Measurements from ENCODE around the gene TTC12.
A peak's percentile ranks its signal among the peaks of the same experiment; 100 is the strongest.

The TTC12 gene, protein sequence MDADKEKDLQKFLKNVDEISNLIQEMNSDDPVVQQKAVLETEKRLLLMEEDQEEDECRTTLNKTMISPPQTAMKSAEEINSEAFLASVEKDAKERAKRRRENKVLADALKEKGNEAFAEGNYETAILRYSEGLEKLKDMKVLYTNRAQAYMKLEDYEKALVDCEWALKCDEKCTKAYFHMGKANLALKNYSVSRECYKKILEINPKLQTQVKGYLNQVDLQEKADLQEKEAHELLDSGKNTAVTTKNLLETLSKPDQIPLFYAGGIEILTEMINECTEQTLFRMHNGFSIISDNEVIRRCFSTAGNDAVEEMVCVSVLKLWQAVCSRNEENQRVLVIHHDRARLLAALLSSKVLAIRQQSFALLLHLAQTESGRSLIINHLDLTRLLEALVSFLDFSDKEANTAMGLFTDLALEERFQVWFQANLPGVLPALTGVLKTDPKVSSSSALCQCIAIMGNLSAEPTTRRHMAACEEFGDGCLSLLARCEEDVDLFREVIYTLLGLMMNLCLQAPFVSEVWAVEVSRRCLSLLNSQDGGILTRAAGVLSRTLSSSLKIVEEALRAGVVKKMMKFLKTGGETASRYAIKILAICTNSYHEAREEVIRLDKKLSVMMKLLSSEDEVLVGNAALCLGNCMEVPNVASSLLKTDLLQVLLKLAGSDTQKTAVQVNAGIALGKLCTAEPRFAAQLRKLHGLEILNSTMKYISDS

DNA sequence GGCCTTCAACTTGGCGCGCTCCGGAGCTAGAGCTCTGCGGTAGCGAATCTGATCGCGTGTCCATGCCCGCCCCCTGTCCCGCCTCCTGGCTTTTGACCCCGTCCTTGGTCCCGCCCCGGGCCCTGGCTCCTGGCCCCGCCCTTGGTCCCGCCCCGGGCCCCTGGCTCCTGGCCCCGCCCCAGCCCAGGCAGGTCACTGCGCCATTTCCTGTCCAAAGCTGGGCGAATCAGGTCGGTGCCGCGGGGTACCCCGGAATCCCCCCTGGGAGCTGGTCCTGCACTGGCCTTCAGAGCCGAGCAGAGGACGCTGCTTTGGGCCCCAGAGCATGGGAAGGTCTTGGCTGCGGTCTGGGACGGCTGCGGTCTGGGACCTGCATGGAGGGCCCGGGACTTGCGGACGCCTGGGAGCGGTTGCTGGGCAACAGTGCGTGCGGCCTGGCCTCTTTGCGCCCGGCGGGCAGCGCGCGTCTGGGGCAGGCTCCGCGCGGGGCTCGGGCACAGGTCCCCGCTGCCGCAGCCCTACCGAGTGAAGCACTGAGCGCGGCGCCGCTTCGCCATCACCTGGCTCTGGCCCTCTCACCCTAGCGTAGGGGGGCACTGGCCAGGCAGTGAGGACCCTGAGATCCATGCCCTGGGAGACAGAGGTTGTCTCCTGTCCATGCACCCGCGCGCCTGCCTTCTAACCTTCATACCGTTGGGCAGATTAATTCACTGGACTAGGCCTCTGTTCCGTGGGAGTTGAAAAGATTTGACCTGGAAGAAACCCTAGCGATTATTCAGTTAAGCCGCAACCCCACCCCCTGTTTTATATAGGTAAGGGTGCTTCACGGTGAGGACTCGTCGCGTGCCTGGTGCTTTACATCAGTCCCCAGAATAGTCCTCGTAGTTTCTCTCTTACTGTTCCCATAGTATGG is at the start of gene TTC12:
TTC12 (plus strand) TSS at position 195 of the 913 bp plus-strand sequence. CDS start 1,675 bp downstream, outside the sequence.
- peak; percentile 73 for DNase-seq (ENCODE audit: low read depth)

DNA sequence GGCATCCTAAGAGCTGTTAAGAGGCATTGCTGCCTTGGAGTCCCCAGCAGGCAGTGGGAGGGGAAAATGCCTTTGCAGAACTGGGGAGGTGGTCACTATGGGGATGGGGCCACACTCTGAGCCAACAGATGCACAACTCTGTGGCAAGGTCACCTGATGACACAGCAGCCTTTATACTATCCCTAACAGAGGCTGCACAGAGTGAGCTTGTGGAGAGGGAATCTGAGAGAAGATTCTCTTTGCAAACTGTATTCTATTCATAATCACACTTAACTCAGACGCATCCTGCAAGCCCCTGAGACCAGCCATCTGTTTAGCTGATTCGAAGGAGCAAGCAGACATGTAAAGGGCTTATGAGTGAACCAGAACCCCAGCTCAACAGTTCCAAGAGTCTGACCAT is 49.0 kb upstream of the TTC12 start:
- DNase-seq (ENCODE audit: low read depth): no peak

DNA sequence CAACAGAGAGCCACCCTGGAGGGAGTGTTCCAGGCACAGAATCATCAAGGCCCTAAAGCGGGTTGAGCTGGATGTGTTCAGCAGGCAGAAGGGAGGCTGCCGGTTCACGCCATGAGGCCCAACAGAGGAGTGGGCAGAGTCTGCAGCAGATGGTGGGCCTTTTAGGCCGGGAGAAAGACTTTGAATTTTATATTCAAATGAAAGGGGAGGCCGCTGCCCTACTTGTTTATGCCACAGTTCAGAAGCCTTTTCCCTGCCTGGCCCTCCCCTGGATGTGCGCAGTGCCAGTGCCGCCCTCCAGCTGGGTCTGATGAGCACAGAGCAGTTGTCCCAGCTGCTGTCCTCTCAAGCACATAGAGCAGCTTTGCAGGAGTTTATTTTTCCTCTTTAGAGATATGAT is 46.9 kb upstream of the TTC12 start:
- DNase-seq (ENCODE audit: low read depth): no peak

DNA sequence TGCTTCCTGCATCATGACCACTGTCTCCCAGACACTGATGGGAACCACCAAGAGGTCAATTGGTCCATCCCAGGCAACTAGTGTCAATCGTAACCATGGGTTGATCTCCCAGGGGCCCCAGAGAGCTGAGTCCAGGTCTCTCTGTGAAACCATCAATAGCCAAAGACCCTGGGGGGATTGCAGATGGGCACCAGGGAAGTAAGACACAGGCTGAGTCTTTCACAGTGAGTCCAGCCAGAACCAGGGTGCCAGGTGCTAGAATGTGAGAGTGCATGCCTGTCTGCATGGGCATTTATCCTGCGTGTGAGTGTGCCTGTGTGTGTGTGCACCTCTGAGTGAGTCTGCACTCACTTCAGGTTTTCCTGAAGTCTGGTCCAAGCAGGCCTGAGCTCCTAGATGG is 45.3 kb upstream of the TTC12 start:
- DNase-seq (ENCODE audit: low read depth): no peak

DNA sequence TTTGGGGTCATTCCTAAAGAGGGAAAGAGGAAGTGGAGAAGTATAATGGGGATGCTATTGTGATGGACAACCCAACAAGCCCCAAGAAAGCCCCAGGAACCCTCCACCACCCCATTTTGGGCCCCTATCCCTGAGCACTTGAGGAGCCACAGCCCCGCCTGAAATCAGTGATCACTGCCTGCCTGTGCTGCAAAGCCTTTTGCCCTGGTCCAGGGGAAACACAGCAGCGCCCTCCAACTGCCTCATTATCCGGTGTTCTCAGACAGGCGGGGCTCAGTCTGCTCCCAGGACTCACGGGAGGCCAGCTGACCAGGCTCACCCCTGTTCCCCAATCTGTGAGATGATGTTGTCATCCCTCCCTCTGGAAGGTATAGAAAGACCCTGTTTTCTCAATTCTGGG is 44.7 kb upstream of the TTC12 start:
- DNase-seq (ENCODE audit: low read depth): no peak

DNA sequence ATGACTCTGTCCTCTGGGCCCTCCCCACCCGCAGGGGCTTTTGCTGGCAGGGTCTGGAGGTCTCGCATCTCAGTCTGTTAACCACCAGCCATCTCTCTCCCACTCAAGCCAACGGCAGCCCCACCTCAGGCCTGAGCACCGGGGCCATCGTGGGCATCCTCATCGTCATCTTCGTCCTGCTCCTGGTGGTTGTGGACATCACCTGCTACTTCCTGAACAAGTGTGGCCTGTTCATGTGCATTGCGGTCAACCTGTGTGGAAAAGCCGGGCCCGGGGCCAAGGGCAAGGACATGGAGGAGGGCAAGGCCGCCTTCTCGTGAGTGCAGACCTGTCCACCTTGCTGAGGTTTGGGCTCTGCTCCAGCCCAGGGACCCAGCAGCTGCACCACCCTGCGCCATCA is 44.3 kb upstream of the TTC12 start:
- no peak for DNase-seq (ENCODE audit: low read depth)

DNA sequence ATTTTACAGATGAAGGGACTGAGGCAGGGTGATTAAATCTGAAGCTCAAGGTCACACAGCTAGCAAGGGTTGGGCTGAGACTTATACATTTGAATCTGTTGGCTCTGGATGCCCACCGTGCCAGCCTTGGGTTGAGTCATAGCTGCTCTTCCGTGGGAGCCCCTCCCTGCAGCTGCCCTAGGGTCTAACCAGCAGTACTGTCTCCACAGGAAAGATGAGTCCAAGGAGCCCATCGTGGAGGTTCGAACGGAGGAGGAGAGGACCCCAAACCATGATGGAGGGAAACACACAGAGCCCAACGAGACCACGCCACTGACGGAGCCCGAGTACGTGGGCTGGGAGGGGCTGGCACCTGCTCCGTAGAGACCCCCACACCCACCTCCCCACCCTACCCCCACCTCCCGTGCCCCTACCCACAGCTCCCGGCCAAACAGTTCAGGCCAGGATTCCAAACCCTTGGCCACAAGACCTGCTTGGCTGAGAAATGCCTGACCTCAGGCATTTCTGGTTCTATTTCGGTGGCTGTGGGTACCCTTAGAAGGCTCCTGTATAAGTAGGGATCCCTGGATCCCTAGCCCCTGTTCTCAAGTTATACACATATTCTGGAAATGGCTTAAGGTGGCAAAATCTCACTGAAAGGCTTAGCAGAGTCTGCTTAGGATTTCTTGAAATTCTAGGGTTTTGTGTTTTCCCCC is 42.7 kb upstream of the TTC12 start:
- no peak for DNase-seq (ENCODE audit: low read depth)

DNA sequence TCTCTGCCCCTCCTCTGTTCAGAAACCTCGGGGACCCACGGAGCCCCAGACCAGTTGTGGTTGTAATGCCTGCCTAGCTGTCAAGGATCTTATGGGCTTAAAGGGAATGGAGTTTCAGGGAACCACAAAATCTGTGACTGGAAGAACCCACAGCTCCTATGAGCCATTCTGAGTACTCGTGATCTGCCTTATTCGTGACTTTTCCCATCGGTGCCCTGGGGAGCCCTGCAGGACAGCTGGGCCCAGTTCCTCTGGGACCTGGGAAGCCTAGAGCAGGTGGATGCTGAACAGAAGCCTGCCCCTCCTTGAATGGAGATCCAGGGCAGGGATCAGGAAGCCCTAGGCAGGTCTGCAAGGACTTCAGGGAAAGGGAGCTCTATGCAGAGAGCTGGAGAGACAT is 42.1 kb upstream of the TTC12 start:
- DNase-seq (ENCODE audit: low read depth): no peak

DNA sequence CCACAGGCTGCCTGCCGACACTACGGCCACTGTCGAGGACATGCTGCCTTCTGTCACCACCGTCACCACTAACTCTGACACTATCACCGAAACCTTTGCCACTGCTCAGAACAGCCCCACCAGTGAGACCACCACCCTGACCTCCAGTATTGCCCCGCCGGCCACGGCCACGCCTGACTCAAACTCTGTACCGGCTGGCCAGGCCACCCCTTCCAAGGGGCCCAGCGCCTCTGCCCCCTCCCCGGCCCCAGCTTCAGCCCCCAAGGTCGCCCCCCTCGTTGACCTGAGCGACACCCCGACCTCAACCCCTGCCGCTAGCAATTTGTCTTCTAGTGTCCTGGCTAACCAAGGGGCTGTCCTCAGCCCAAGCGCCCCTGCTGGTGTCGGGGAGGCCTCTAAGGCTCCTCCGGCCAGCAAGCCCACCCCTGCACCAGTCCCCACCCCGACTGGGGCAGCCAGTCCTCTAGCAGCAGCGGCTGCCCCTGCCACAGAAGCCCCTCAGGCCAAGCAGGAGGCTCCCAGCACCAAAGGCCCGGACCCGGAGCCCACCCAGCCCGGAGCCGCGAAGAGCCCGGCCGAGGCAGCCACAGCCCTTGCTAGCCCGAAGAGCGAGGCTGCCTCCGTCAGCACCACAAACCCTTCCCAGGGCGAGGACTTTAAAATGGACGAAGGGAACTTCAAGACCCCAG is 41.3 kb upstream of the TTC12 start:
- no peak for DNase-seq (ENCODE audit: low read depth)

DNA sequence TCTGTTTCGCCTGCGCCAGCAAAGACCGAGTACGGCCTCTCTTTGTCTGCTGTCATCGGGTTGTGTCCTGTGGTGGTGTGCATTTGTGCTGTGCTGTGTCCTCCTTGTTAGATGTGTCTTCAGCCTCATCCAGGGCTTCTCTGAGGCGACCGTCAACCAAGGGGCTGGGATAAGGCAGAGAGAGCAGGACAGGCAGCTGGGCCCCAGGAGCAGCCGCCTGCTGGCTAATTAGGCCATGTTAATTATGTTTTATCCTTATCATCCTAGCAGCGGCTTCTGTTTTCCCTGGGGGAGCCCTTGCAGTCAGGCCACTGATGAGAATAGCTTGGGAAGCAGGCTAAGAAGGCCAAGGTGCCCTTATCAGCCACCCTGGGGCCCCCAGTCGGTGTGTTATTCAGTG is 40.7 kb upstream of the TTC12 start:
- DNase-seq (ENCODE audit: low read depth): no peak

DNA sequence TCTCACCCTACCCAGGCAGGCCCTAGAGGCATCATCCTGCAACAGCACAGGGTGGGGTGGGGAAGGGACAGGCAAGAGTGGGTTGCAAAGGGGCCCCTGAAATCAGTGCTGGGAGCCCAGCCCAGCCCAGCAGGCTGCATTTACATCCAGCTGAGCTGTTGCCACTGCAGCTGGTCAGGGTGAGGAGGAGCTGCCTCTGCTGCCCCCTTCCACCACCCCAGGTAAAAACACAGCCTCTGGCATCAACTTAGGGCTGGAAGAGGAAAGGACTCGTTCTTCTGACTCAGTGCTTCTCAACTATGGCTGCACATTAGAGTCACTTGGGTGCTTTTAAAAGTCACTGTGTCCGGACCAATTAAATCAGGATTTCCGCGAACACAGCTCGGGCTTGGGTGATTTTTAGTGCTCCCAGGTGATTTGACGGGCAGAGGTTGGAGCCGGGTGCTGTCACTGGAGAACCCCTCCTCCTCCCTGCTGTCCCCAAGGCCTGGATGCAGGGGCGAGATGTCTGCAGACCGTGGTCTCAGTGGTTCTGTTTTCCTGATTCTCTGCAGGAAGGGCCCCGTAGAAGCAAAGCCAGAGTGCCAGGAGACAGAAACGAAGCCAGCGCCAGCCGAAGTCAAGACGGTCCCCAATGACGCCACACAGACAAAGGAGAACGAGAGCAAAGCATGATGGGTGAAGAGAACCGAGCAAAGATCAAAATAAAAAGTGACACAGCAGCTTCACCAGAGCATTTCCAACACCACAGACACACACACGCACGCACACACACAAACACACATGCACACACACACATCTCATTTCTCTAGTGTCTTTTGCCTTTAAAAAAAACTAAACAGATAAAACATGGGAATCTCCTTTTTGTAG is 39.4 kb upstream of the TTC12 start:
- DNase-seq (ENCODE audit: low read depth): no peak

DNA sequence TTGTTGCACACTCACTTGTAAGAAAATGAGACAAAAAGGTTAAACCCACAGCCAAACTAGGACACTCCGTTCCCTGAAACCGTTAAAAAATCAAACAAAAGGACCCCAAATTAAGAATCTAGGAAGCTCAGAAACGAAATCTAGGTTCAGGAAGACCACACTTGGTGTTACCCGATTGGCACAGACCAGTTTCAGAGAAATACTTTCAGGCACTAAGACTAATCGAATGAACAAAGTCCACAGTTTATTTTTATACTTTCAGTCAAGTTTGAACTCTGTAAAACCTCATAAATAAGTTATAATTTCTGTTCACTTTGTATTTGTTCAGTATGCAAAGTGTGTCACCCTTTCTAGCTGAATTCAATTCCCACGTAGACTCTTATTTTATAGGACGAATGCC is 38.8 kb upstream of the TTC12 start:
- DNase-seq (ENCODE audit: low read depth): no peak

DNA sequence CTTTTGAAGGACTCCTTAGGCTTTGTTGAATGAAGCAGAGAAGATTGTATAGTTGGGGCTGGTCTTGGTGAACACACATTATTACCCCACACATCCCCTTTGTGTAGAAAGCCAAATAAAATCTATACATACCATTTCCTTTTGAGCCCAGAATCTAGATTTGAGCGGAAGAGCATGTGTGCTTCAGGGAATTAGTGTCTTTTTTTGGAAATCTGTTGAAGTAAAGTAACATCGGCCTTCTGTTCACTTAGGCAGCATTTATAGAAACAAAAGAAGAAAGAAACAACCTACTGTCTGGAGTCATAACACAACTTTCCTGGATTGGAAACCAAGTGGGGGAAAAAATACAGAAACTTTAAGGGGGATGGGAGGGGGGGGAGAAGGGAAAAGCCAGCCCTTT is 37.9 kb upstream of the TTC12 start:
- DNase-seq (ENCODE audit: low read depth): no peak

DNA sequence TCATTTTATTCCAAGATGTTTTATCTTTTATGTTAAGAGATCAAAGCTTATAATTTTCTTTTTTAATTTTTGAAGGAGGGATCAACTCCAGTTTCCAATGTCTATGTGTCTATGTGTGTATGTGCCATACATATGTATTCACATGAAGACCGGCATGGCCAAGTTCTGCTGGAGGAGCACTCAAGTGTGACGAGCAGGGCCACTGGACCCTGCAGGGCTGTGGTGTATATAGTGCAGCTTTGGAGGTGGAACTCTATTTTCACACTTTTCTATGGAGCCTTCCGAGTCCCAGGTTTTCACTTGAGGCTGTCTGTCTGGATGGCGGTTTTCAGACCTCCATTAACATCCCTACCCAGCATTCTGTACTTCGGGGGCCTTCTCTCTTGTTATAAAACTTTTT is 36.5 kb upstream of the TTC12 start:
- DNase-seq (ENCODE audit: low read depth): no peak

DNA sequence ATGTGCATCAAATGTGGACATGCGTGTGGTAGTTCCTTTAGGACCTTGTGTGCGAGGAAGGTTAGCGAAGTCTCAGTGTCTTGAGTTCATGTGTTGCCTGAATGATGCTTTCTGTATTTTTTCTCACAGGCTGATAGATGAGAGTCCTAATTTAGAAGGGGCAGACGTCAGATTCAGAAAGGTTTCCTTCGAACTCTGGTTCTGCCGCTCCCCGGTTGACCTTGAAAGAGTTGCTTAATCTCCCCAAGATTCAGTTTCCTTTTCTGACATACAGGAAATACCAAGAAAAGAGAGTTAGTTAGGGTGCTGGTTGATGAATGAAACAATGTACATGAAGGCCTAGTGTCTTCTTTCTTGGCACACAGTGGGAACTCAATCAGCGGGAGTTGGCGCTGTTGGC is 35.9 kb upstream of the TTC12 start:
- DNase-seq (ENCODE audit: low read depth): no peak

DNA sequence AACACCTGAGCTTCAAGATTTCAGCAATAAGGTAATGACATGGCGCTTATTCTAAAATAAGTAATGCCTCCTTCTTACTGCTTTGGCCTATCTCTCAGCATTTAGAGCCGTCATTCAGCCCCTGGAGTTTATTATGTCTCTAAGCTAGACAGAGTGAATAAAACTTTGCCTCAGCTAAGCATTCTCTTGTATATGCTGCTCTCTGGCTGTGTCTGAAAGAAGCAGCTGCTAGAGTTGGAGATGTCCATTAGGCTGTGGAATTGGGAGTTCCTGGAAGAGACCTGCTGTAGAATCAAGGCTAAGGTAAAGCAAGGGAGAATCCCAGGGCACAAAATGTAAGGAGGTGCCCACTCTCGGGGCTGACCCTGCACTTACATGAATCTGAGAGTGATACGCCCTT is 35.5 kb upstream of the TTC12 start:
- no peak for DNase-seq (ENCODE audit: low read depth)

DNA sequence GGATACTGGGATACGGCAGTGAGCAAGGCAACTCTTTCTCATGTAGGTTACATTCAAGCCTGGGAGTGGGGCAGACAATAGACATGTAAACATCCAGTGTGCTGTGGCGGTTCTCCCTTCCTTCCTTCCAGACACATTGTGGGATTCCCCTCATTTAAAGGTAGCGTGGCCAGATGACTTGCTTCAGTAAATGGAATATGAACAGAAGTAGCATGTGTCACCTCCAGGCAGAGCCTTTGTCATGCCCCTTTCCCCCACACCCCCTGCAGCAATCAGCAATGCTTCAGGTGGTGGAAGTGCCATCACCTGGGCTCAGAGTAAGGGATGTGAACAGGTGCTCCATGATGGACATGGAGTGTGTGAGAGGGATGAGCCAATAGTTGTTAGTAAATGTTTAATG is 34.8 kb upstream of the TTC12 start:
- DNase-seq (ENCODE audit: low read depth): no peak

DNA sequence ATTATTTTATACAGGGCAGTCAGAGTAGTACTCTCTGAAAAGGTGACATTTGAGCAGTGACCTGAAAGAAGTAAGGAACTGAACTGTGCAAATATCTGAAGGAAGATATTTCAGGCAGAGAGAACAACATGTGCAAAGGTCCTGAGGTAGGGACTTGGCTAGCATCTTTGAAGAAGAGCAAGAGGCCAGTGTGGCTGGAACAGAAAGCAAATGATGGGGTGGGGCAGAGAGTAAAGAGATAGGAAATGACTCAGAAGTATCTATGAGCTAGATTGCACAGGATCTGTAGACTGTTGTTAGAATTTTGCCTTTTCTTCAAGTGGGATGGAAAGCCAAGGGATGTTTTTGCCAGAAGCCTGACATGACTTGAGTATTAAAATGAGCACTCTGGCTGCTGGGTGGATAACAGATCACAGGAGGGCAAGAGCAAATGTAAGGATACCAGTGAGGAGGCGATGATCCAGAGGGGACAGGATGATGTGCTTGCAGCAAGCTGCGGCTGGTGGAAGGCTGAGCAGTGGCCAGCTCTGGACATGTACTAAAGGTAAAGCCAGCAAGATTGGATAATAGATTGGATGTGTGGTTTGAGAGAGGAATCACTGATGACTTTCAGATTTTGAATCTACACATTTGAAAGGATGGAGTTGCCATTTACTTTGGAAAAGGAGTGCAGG is 33.2 kb upstream of the TTC12 start:
- DNase-seq (ENCODE audit: low read depth): no peak

DNA sequence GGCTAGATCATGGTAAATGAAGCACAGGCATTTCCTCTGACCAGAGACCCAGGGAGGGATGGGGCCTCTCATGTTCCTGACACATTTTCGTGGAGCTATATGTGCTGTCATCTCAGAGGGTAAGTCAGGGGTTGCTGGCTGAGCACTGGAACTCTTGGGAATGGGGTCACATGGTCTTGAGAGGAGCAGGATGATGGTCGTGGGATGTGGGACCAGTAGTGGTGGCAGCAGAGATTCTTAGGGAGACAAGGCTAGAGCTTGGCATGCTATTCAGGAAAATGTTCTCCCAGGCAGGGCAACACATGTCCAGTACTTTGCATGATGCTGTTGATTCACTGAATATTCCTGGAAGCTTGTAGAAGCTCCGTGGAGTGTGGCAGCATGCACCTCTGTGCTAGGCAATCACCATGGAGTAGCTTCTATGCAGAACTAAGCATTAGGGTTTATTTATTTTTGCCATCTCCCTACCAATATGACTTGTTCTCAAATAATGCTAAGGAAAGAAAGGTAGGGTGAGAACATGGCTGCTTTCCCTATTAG is 31.4 kb upstream of the TTC12 start:
- DNase-seq (ENCODE audit: low read depth): no peak

DNA sequence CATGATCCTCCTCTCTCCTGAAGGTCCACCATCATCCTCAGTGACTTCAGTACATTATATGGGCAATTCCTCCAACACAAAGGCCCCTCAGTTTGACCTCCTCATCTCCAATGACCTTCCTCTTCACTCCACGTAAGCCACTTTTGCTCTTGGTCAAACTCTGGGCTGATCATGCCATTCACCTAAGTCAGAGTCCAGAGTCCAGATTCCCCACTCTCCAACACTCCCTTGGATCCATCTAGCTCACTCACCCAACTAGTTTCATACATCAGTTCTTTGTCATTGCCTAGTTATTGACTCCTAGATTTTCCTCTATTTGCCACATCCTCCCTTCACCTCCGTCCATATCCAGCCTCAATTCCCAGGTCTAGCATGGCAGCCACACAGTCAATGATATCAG is 30.5 kb upstream of the TTC12 start:
- no peak for DNase-seq (ENCODE audit: low read depth)

Measured in fibroblast of the conjunctiva (primary cell).